K562 (cell line): Measurements from ENCODE around the gene DENND10. TPM values are rescaled to one million over a fixed set of nuclear protein-coding genes. Genes with fewer than 3 reads are reported as not detected.
A peak's percentile ranks its signal among the peaks of the same experiment; 100 is the strongest.

ENCODE experiments used
- ATF1 ChIP-seq, 2 experiments: fragments of 450-650 bp in 1 of 2; IDR thresholded peaks; 2 replicates each; pipeline ENCODE4 v1.6.1; 2016; ENCODE audit warnings: missing compliant biosample characterization in 1 of 2, missing genetic modification characterization in 1 of 2
- EHMT2 ChIP-seq: fragments of 450-650 bp; IDR thresholded peaks from 2 replicates; pipeline ENCODE4 v1.6.1; 2018; ENCODE audit warnings: antibody characterized with exemption
- GABPA ChIP-seq: fragments of 200-800 bp; sonication (Bioruptor generic); conservative IDR thresholded peaks from 2 replicates; pipeline ENCODE4 v1.6.1; 2016; ENCODE audit warnings: low read depth, missing genetic modification characterization, missing compliant biosample characterization
- HDAC1 ChIP-seq, 2 experiments: fragments of 450-650 bp; IDR thresholded peaks; 2 replicates each; pipeline ENCODE4 v1.6.1; 2016 to 2017; ENCODE audit warnings: inconsistent platforms in 1 of 2, mild to moderate bottlenecking in 1 of 2, moderate library complexity in 1 of 2
- JUN ChIP-seq, 2 experiments: sonication (generic) in 1 of 2; formaldehyde crosslinking in 1 of 2; IDR thresholded peaks; 2 replicates each; pipeline versions ENCODE4 v1.6.1 to v1.8.0; 2012 to 2022; ENCODE audit warnings: borderline replicate concordance in 2 of 2, mild to moderate bottlenecking in 2 of 2, improper control_type of control experiment in 1 of 2, low read depth in 1 of 2, low read length in 1 of 2, missing genetic modification reagents in 1 of 2
- PHB ChIP-seq: fragments of 250-450 bp; sonication (Bioruptor Pico); IDR thresholded peaks from 2 replicates; pipeline ENCODE4 v1.5.0; 2021
- RAD51 ChIP-seq: fragments of 450-650 bp; IDR thresholded peaks from 2 replicates; pipeline ENCODE4 v1.7.1; 2016; ENCODE audit warnings: low read depth, mild to moderate bottlenecking, borderline replicate concordance
- SRSF1 ChIP-seq: fragments of 200-400 bp; formaldehyde crosslinking; IDR thresholded peaks from 2 replicates; pipeline ENCODE4 v1.6.1; 2017; ENCODE audit warnings: mild to moderate bottlenecking, low read depth, low read length, moderate library complexity
- YBX1 ChIP-seq: fragments of 450-650 bp; IDR thresholded peaks from 2 replicates; pipeline ENCODE4 v1.7.1; 2016; ENCODE audit warnings: mild to moderate bottlenecking
- ZNF197 ChIP-seq: fragments of 200-800 bp; sonication (Bioruptor generic); IDR thresholded peaks from 2 replicates; pipeline ENCODE4 v1.6.1; 2016; ENCODE audit warnings: low read depth, missing genetic modification characterization, missing compliant biosample characterization
- polyA plus RNA-seq, 8 experiments: library from polyadenylated mRNA; depleted of rRNA in 4 of 8; stranded (reverse) in 5 of 8; unstranded in 3 of 8; fragments of >200 nt; fragmentation: Nextera tagmentation in 2 of 8; fragmentation: Illumina TruSeq in 1 of 8; extraction: Ambion mirVana in 2 of 8; extraction: Trizol in 1 of 8; gene quantifications; 2 replicates each; pipeline versions ENCODE4 v1.2.1 to v1.2.3, GENCODE V29; 2011 to 2014; ENCODE audit warnings: inconsistent platforms in 1 of 8, missing spikeins in 1 of 8
- total RNA-seq, 7 experiments: library from RNA; depleted of rRNA in 6 of 7; stranded (reverse); fragments of >200 nt in 6 of 7; fragmentation: Illumina TruSeq in 2 of 7; extraction: Trizol in 2 of 7; gene quantifications; 2 replicates each; pipeline versions ENCODE4 v1.2.1 to v1.2.3, GENCODE V29; 2011 to 2021; ENCODE audit warnings: low replicate concordance in 1 of 7
- TF ChIP-seq, protein P1 (sequence below): fragments of 200-800 bp; sonication (Bioruptor generic); IDR thresholded peaks from 2 replicates; pipeline ENCODE4 v1.6.1; 2017; ENCODE audit warnings: missing genetic modification characterization, missing compliant biosample characterization
- TF ChIP-seq, protein P2 (sequence below): IDR thresholded peaks from 2 replicates; pipeline ENCODE4 v1.6.1; 2011; ENCODE audit warnings: borderline replicate concordance, low read depth, mild to moderate bottlenecking, moderate library complexity, low read length; ENCODE audit not compliant: insufficient read depth, poor library complexity, severe bottlenecking
- TF ChIP-seq, protein P3 (sequence below): sonication (generic); formaldehyde crosslinking; IDR thresholded peaks from 2 replicates; pipeline ENCODE4 v1.9.0; 2022; ENCODE audit warnings: mild to moderate bottlenecking, missing genetic modification reagents
- TF ChIP-seq, protein P4 (sequence below): fragments of 250-450 bp; sonication (Bioruptor Pico); IDR thresholded peaks from 2 replicates; pipeline ENCODE4 v1.8.0; 2022; ENCODE audit warnings: moderate library complexity, mild to moderate bottlenecking, inconsistent platforms
- TF ChIP-seq, protein P5 (sequence below): fragments of 450-650 bp; IDR thresholded peaks from 2 replicates; pipeline ENCODE4 v1.6.1; 2017; ENCODE audit warnings: antibody characterized with exemption
- TF ChIP-seq, protein P6 (sequence below): IDR thresholded peaks from 2 replicates; pipeline ENCODE4 v1.6.1; 2012; ENCODE audit warnings: low read depth, low read length, improper control_type of control experiment, borderline replicate concordance

The DENND10 gene
- total and polyA plus RNA-seq, 9 of the 15 experiments (the other 6 are each of a cell fraction or from before 2014, with no cell fraction given): 9.4 to 20.0 (median 12.5) TPM

DNA sequence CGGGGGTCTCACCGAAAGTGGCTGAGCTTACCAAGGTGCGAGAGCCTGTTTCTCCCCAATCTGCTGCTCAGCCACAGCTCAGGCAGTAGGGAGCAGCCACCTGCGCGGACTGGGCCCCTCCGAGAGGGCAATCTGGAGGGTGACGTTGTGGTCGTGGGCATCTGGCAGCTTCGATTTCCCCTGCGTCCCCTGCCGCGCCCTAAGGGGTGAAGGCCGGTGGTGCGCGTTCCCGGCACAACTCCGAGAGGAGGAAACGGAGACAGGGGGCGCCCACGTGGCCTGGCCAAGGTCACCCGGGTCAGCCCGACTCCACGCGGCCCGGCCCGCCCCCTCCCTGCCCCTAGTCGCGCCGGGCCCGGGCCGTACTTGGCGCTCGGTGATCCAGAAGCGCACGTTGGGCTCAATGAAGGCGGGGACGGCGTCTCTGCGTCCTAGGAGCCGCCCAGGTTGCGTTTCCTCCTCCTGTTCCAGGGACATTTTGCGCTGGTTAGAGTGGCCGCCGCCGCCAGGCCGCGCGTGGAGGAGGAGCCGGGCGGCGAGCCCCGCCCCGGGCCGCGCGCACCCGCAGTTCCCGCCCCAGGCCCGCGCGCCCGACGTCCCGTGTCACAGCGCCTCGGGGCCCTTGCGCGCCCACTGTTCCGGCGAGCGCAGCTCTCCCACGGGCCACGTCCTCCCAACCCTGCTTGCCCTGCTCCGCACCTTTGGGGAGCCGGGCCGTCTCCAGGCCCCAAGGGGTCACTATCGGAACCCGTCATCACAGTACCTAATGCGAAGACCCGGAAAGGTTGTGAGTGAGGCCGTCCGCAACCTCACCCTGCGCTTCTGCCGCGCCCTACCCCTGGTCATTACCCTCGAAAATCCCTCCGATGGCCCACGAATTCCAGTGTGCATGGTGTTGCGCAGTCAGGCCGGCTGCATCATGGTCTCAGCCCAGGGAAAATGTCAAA, 61.5 kb downstream of the DENND10 start, which contains the start of gene SFXN4 (continued):
- TF ChIP-seq, protein P1, sequence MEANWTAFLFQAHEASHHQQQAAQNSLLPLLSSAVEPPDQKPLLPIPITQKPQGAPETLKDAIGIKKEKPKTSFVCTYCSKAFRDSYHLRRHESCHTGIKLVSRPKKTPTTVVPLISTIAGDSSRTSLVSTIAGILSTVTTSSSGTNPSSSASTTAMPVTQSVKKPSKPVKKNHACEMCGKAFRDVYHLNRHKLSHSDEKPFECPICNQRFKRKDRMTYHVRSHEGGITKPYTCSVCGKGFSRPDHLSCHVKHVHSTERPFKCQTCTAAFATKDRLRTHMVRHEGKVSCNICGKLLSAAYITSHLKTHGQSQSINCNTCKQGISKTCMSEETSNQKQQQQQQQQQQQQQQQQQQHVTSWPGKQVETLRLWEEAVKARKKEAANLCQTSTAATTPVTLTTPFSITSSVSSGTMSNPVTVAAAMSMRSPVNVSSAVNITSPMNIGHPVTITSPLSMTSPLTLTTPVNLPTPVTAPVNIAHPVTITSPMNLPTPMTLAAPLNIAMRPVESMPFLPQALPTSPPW (CRISPR knock-in tag): peak; percentile 76
- TF ChIP-seq GABPA (tag): peak; percentile 11; the same call in 1 of the 2 replicates
- no peak for TF ChIP-seq ZNF197
- TF ChIP-seq, protein P2, sequence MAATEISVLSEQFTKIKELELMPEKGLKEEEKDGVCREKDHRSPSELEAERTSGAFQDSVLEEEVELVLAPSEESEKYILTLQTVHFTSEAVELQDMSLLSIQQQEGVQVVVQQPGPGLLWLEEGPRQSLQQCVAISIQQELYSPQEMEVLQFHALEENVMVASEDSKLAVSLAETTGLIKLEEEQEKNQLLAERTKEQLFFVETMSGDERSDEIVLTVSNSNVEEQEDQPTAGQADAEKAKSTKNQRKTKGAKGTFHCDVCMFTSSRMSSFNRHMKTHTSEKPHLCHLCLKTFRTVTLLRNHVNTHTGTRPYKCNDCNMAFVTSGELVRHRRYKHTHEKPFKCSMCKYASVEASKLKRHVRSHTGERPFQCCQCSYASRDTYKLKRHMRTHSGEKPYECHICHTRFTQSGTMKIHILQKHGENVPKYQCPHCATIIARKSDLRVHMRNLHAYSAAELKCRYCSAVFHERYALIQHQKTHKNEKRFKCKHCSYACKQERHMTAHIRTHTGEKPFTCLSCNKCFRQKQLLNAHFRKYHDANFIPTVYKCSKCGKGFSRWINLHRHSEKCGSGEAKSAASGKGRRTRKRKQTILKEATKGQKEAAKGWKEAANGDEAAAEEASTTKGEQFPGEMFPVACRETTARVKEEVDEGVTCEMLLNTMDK: no peak
- TF ChIP-seq, protein P3, sequence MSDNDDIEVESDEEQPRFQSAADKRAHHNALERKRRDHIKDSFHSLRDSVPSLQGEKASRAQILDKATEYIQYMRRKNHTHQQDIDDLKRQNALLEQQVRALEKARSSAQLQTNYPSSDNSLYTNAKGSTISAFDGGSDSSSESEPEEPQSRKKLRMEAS (CRISPR knock-in tag): peak; percentile 98
- TF ChIP-seq, protein P4, sequence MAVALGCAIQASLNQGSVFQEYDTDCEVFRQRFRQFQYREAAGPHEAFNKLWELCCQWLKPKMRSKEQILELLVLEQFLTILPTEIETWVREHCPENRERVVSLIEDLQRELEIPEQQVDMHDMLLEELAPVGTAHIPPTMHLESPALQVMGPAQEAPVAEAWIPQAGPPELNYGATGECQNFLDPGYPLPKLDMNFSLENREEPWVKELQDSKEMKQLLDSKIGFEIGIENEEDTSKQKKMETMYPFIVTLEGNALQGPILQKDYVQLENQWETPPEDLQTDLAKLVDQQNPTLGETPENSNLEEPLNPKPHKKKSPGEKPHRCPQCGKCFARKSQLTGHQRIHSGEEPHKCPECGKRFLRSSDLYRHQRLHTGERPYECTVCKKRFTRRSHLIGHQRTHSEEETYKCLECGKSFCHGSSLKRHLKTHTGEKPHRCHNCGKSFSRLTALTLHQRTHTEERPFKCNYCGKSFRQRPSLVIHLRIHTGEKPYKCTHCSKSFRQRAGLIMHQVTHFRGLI (CRISPR knock-in tag): no peak
- peak in 1 of 2 experiments; percentile 79; a peak in 2 of 4 replicates for TF ChIP-seq HDAC1 (IDR thresholded peaks at IDR 0.05)
- no peak for TF ChIP-seq YBX1
- TF ChIP-seq ATF1 (CRISPR knock-in tag; IDR thresholded peaks at IDR 0.05): no peak
- TF ChIP-seq ATF1 (tag; IDR thresholded peaks at IDR 0.05): peak; percentile 43
- TF ChIP-seq JUN (IDR thresholded peaks at IDR 0.05; ENCODE audit: borderline replicate concordance, low read depth, low read length): no peak; the same call in 1 of the 2 replicates
- TF ChIP-seq JUN (CRISPR knock-in tag; IDR thresholded peaks at IDR 0.05; ENCODE audit: borderline replicate concordance): no peak
- TF ChIP-seq SRSF1: no peak
- TF ChIP-seq, protein P5, sequence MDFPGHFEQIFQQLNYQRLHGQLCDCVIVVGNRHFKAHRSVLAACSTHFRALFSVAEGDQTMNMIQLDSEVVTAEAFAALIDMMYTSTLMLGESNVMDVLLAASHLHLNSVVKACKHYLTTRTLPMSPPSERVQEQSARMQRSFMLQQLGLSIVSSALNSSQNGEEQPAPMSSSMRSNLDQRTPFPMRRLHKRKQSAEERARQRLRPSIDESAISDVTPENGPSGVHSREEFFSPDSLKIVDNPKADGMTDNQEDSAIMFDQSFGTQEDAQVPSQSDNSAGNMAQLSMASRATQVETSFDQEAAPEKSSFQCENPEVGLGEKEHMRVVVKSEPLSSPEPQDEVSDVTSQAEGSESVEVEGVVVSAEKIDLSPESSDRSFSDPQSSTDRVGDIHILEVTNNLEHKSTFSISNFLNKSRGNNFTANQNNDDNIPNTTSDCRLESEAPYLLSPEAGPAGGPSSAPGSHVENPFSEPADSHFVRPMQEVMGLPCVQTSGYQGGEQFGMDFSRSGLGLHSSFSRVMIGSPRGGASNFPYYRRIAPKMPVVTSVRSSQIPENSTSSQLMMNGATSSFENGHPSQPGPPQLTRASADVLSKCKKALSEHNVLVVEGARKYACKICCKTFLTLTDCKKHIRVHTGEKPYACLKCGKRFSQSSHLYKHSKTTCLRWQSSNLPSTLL: no peak
- TF ChIP-seq, protein P6, sequence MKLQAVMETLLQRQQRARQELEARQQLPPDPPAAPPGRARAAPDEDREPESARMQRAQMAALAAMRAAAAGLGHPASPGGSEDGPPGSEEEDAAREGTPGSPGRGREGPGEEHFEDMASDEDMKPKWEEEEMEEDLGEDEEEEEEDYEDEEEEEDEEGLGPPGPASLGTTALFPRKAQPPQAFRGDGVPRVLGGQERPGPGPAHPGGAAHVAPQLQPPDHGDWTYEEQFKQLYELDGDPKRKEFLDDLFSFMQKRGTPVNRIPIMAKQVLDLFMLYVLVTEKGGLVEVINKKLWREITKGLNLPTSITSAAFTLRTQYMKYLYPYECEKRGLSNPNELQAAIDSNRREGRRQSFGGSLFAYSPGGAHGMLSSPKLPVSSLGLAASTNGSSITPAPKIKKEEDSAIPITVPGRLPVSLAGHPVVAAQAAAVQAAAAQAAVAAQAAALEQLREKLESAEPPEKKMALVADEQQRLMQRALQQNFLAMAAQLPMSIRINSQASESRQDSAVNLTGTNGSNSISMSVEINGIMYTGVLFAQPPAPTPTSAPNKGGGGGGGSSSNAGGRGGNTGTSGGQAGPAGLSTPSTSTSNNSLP: no peak
- TF ChIP-seq EHMT2: no peak
- TF ChIP-seq PHB (CRISPR knock-in tag): no peak
- TF ChIP-seq RAD51: peak; percentile 77
